PC-9 (cell line): ENCODE data around the gene BTBD3. TPM values are rescaled to one million over a fixed set of nuclear protein-coding genes. Genes with fewer than 3 reads are reported as not detected.

Experiments
- BruUV-seq: library from RNA; stranded (reverse); fragments of 400-500 nt; replicated peaks from 2 replicates; lab custom pipeline; 2021; lab: Mats Ljungman, UMichigan
- CTCF ChIA-PET: fragments of 300-600 bp; sonication (Branson Sonifier 250); formaldehyde crosslinking; loops from one replicate; lab custom pipeline; 2022; ENCODE audit warnings: antibody characterized with exemption; lab: Charles Lee
- POLR2A ChIA-PET: fragments of 300-600 bp; sonication (Branson Sonifier 250); formaldehyde crosslinking; loops from one replicate; lab custom pipeline; 2022; ENCODE audit warnings: antibody characterized with exemption; ENCODE audit not compliant: unreplicated experiment; lab: Charles Lee
- DNase-seq, 2 experiments: peaks; one replicate each; pipeline versions ENCODE4 v3.0.0 to v3.0.0-alpha.2; 2015 to 2022; ENCODE audit warnings: mixed read lengths in 1 of 2
- H2AFZ ChIP-seq: fragments of 200-600 bp; sonication (generic); 2 replicates; pipeline ENCODE4 v1.8.1; 2017; ENCODE audit warnings: antibody characterized with exemption
- H3F3A ChIP-seq: fragments of 200-600 bp; sonication (generic); 2 replicates; pipeline ENCODE4 v1.8.1; 2017; ENCODE audit warnings: antibody characterized with exemption, mild to moderate bottlenecking, low read depth; ENCODE audit not compliant: insufficient read depth
- H3K27ac ChIP-seq: fragments of 200-600 bp; sonication (generic); 2 replicates; pipeline ENCODE4 v1.6.1; 2016; ENCODE audit warnings: mixed run types
- H3K27me3 ChIP-seq: fragments of 200-600 bp; sonication (generic); 2 replicates; pipeline ENCODE4 v1.6.1; 2016; ENCODE audit warnings: low read depth, mixed run types; ENCODE audit not compliant: insufficient read depth
- H3K36me3 ChIP-seq: fragments of 200-600 bp; sonication (generic); 2 replicates; pipeline ENCODE4 v1.6.1; 2016; ENCODE audit warnings: low read depth, mixed run types
- H3K4me1 ChIP-seq: fragments of 200-600 bp; sonication (generic); replicated peaks from 2 replicates; pipeline ENCODE4 v1.6.1; 2016; ENCODE audit warnings: mixed run types; ENCODE audit not compliant: insufficient read depth
- H3K4me2 ChIP-seq: fragments of 200-600 bp; sonication (generic); 2 replicates; pipeline ENCODE4 v1.6.1; 2017; ENCODE audit warnings: mixed run types
- H3K4me3 ChIP-seq: fragments of 200-600 bp; sonication (generic); 2 replicates; pipeline ENCODE4 v1.6.1; 2016; ENCODE audit warnings: mixed run types
- H3K79me2 ChIP-seq: fragments of 200-600 bp; sonication (generic); 2 replicates; pipeline ENCODE4 v1.6.1; 2017; ENCODE audit warnings: low read depth, mixed run types
- H3K9me2 ChIP-seq: fragments of 200-600 bp; sonication (generic); 2 replicates; pipeline ENCODE4 v1.8.1; 2017; ENCODE audit warnings: mild to moderate bottlenecking; ENCODE audit not compliant: insufficient read depth
- H3K9me3 ChIP-seq: fragments of 200-600 bp; sonication (generic); 2 replicates; pipeline ENCODE4 v1.8.1; 2016; ENCODE audit warnings: low read depth; ENCODE audit not compliant: insufficient read depth
- H4K20me1 ChIP-seq: fragments of 200-600 bp; sonication (generic); 2 replicates; pipeline ENCODE4 v1.8.1; 2017; ENCODE audit not compliant: insufficient read depth
- EZH2 ChIP-seq: fragments of 200-600 bp; sonication (generic); IDR thresholded peaks from 2 replicates; pipeline ENCODE4 v1.8.0; 2017; ENCODE audit warnings: antibody characterized with exemption, low read depth
- intact Hi-C: fragments of 100-400 bp; cut with micrococcal nuclease; formaldehyde crosslinking; loops from one replicate; pipeline ENCODE4 v1.10.0; 2022; ENCODE audit not compliant: unreplicated experiment
- total RNA-seq: library from RNA; stranded (reverse); gene quantifications from 2 replicates; pipeline ENCODE4 v1.2.3, GENCODE V29; 2021
- TF ChIP-seq, protein P1 (sequence below): fragments of 200-600 bp; sonication (generic); conservative IDR thresholded peaks from 2 replicates; pipeline ENCODE4 v1.6.1; 2017; ENCODE audit warnings: mixed run types, antibody characterized with exemption, mild to moderate bottlenecking, moderate library complexity

Gene BTBD3
- total RNA-seq, 1 experiment from 2014 or later = 17.6 TPM

DNA sequence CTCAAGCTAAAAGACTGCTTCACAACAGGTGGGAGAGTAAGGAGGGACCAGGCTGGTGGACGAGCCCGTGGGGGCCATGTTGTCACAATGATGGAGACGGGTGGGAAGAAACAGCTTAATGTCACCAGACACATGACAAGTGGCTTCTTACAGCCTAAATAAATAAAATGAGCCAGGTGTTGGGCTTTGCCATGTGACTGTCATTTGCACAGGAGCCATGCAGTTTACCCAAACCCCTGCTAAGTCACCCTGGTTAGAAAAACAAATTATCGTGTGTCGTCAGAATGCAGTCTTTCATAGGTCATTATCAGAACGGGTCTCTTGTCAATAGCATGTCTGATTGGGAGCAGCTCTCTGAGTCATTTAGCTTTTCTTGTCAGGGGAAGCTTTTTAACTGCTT, 18.5 kb downstream of the BTBD3 start:
- H3F3A ChIP-seq = no peaks in the 10 kb centered on the region
- no peak overlapping the region for H3K4me3 ChIP-seq
- ChIA-PET CTCF (no interaction called here), POLR2A (no interaction called here)
- no peaks in the 10 kb centered on the region for H3K79me2 ChIP-seq
- no peak for DNase-seq
- no peaks in the 10 kb centered on the region for H3K36me3 ChIP-seq
- no peaks in the 10 kb centered on the region for H3K27me3 ChIP-seq
- intact Hi-C loops = no loop called here
- no peak overlapping the region for H3K4me2 ChIP-seq
- no peaks in the 10 kb centered on the region for H3K9me3 ChIP-seq
- H3K9me2 ChIP-seq = no peaks in the 10 kb centered on the region; the same call in 1 of the 2 replicates
- no peaks in the 10 kb centered on the region for H3K4me1 ChIP-seq
- no TSS peak for BruUV-seq
- TF ChIP-seq, protein P1, sequence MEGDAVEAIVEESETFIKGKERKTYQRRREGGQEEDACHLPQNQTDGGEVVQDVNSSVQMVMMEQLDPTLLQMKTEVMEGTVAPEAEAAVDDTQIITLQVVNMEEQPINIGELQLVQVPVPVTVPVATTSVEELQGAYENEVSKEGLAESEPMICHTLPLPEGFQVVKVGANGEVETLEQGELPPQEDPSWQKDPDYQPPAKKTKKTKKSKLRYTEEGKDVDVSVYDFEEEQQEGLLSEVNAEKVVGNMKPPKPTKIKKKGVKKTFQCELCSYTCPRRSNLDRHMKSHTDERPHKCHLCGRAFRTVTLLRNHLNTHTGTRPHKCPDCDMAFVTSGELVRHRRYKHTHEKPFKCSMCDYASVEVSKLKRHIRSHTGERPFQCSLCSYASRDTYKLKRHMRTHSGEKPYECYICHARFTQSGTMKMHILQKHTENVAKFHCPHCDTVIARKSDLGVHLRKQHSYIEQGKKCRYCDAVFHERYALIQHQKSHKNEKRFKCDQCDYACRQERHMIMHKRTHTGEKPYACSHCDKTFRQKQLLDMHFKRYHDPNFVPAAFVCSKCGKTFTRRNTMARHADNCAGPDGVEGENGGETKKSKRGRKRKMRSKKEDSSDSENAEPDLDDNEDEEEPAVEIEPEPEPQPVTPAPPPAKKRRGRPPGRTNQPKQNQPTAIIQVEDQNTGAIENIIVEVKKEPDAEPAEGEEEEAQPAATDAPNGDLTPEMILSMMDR = no peak
- TF ChIP-seq EZH2 = no peak
- no peak overlapping the region for H2AFZ ChIP-seq
- H3K27ac ChIP-seq = no peak overlapping the region
- no peaks in the 10 kb centered on the region for H4K20me1 ChIP-seq

DNA sequence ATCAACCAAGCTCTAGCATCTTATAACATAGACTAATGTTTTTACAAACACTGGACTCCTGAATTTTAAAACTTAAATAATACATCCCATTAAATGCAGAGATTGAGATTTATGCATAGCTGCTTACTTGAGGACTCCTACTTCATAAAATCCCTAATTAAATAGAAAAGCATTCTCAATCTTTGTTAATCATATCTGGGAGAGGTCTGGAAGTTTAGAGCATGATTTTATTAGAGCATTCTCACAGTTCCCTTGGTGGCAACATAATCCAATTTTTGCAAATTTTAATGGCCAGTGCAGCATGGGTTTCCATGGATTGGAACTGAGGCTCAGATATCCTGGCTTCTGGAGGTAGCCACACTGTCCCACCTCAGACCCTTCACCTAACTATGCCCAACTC, 19.5 kb downstream of the BTBD3 start:
- no peak overlapping the region for H3K4me2 ChIP-seq
- H3K36me3 ChIP-seq = no peaks in the 10 kb centered on the region
- H3K9me3 ChIP-seq = no peaks in the 10 kb centered on the region
- H3K4me3 ChIP-seq = no peak overlapping the region
- H4K20me1 ChIP-seq = no peaks in the 10 kb centered on the region
- no TSS peak for BruUV-seq
- H3K27ac ChIP-seq = no peak overlapping the region
- CTCF ChIA-PET = no interaction called here
- H3F3A ChIP-seq = no peaks in the 10 kb centered on the region
- no peaks in the 10 kb centered on the region for H3K27me3 ChIP-seq
- POLR2A ChIA-PET = interaction anchor here (0.6 kb wide), 1 partner anchor 49 kb away, joined by 3 read pairs; no protein-coding TSS in a partner anchor
- intact Hi-C loops = no loop called here
- no peaks in the 10 kb centered on the region for H3K79me2 ChIP-seq
- H2AFZ ChIP-seq = no peak overlapping the region
- H3K4me1 ChIP-seq = no peaks in the 10 kb centered on the region
- TF ChIP-seq, protein P1 = no peak
- TF ChIP-seq EZH2 = no peak
- no peak for DNase-seq
- H3K9me2 ChIP-seq = no peaks in the 10 kb centered on the region; the same call in 1 of the 2 replicates

DNA sequence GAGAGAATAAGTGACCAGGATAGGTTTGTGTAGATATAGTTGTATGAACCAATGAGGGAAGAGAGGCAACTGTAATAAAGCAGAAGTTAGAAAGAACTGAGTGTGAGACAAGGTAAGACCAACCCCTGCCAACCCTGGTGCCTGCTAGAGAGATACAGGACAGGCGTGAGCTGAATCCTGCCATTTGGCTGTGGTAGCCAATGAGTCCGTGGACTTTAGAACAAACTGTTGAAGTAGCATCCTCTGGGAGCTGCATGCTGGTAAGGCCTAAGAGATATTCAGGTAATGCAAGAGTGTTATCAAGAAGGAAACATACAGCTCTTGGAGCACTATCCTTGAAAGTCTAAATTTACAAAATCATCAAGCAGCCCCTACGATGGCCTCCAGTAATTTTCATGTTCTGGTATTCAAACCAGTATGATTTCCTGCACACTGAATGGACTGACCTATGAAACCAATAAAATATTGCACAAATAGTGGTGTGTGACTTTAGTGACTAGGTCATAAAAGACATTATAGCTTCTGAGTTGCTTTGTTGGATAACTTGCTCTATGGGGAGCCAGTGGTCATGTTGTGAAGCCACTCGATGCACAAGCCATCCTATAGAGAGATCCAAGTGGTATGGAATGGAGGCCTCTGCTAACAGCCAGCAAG, 24.0 kb downstream of the BTBD3 start:
- Histone ChIP-seq H3K27ac (no peak overlapping the region), H3F3A (no peaks in the 10 kb centered on the region), H3K9me3 (no peaks in the 10 kb centered on the region), H3K4me1 (no peaks in the 10 kb centered on the region), H4K20me1 (no peaks in the 10 kb centered on the region), H3K79me2 (no peaks in the 10 kb centered on the region), H3K36me3 (no peaks in the 10 kb centered on the region), H3K4me3 (no peak overlapping the region), H2AFZ (no peak overlapping the region), H3K9me2 (no peaks in the 10 kb centered on the region; the same call in 1 of the 2 replicates), H3K4me2 (no peak overlapping the region), H3K27me3 (no peaks in the 10 kb centered on the region)
- intact Hi-C loops = no loop called here
- POLR2A ChIA-PET = no interaction called here
- CTCF ChIA-PET = no interaction called here
- DNase-seq = no peak
- BruUV-seq = no TSS peak
- TF ChIP-seq, protein P1 = no peak
- TF ChIP-seq EZH2 = no peak
